MM.1S (cell line): ENCODE data around the gene JHY.

Experiments used
- EZH2 ChIP-seq: fragments of 300-600 bp; sonication (generic); optimal IDR thresholded peaks from 2 replicates; pipeline ENCODE3; 2017; ENCODE audit warnings: low read depth, mild to moderate bottlenecking, antibody characterized with exemption, low read length, mixed read lengths
- TF ChIP-seq, protein P1 (sequence below): fragments of 300-600 bp; sonication (generic); IDR thresholded peaks from 2 replicates; pipeline ENCODE4 v1.5.1; 2016; ENCODE audit warnings: antibody characterized with exemption, low read length, mixed read lengths

GRCh38 chr11:122937983-122938382 is 55.4 kb downstream of the JHY start:
- TF ChIP-seq, protein P1, sequence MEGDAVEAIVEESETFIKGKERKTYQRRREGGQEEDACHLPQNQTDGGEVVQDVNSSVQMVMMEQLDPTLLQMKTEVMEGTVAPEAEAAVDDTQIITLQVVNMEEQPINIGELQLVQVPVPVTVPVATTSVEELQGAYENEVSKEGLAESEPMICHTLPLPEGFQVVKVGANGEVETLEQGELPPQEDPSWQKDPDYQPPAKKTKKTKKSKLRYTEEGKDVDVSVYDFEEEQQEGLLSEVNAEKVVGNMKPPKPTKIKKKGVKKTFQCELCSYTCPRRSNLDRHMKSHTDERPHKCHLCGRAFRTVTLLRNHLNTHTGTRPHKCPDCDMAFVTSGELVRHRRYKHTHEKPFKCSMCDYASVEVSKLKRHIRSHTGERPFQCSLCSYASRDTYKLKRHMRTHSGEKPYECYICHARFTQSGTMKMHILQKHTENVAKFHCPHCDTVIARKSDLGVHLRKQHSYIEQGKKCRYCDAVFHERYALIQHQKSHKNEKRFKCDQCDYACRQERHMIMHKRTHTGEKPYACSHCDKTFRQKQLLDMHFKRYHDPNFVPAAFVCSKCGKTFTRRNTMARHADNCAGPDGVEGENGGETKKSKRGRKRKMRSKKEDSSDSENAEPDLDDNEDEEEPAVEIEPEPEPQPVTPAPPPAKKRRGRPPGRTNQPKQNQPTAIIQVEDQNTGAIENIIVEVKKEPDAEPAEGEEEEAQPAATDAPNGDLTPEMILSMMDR, result no peak
- TF ChIP-seq EZH2, result no peak
